Measurements from ENCODE around the gene LHX1. TPM values are rescaled to one million over a fixed set of nuclear protein-coding genes. Genes with fewer than 3 reads are reported as not detected.

The LHX1 gene
- total RNA-seq, 4 donors from 2014 or later, result not detected

DNA sequence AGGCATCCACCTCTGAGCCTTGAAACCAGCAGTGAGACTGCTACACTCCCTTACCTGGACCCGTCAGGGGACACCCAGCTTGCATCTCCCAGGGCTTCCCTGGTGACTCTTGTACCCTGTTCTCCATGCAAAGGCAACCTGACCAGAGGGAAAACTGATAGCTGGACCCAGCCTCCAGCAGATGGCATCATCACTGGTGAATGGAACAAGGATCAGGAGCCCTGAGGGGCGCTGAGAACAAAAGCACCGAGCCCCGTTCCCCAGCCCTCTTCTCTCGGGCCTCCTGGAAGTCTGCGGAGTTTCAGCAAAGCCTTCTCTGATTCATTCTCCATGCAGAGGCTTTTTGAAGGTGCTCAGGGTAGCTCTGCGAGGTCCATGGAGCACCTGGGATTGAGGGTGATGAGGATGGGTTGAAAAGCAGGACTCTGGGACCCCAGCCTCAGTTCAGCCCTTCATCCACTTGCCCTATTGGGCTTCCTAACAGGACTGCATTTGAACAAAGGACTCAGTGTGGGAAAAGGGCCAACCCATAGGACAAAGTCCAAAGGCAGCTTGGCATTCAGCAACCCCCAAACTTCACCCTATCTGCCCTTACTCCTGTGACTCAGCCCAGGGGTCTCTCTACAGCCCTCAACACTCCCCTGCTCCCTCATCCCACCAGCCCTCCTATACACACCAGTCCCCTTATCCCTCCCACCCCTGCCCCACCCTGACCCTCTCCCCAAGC lies 45.0 kb upstream of the LHX1 start:
- intact Hi-C loops (cut with DNase I), result no loop called here

GRCh38 chr17:36894177-36894576 lies 43.1 kb upstream of the LHX1 start:
- H3K27me3 ChIP-seq, result no peaks in the 10 kb centered on the region
- no peaks in the 10 kb centered on the region for H3K36me3 ChIP-seq
- intact Hi-C loops (cut with DNase I), result no loop called here
- DNase-seq, result no peak
- TF ChIP-seq CTCF (IDR thresholded peaks at IDR 0.05) (no peak), POLR2A (IDR thresholded peaks at IDR 0.05) (no peak)
- H3K4me3 ChIP-seq (replicated peaks in 1 of 3), result no peak overlapping the region
- peaks cover 5 to 9% of the 10 kb centered on the region in 2 donors for H3K4me1 ChIP-seq
- no peaks in the 10 kb centered on the region for H3K9me3 ChIP-seq
- WGBS, 2 donors, result 82 to 89% methylated on average over 9 of the region's 9 CpGs
- H3K27ac ChIP-seq, result no peak overlapping the region

More for the DNA sequence above, 45.0 kb upstream of the LHX1 start:
- Histone ChIP-seq H3K4me1 (peaks cover 5 to 9% of the 10 kb centered on the region in 2 donors), H3K36me3 (no peaks in the 10 kb centered on the region), H3K27ac (no peak overlapping the region), H3K4me3 (replicated peaks in 1 of 3) (no peak overlapping the region), H3K9me3 (no peaks in the 10 kb centered on the region), H3K27me3 (no peaks in the 10 kb centered on the region)
- TF ChIP-seq CTCF (IDR thresholded peaks at IDR 0.05), result no peak
- TF ChIP-seq POLR2A (IDR thresholded peaks at IDR 0.05), result no peak
- no peak for DNase-seq
- 91 to 92% methylated on average over 7 of the region's 7 CpGs for WGBS, 2 donors

DNA sequence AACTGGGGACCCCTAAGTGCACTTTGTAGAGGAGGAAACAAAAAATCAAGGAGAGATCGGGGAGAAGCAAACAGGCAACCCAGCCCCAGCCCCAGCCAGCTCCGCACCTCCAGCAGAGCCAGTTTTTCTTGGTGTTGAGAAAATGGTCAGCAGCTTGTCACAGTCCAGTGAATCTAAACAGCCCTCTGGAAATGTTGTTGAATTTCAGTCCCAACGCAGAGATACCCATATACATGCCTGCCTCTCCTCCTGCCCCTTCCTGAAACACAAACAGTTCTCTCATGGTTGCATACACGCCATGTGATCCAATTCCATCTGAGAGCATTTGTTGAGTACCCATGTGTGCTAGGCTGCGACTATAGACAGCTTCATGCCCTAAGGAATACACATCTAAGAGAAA lies 42.4 kb upstream of the LHX1 start:
- TF ChIP-seq POLR2A (IDR thresholded peaks at IDR 0.05) (no peak), CTCF (IDR thresholded peaks at IDR 0.05) (no peak)
- H3K9me3 ChIP-seq, result no peaks in the 10 kb centered on the region
- WGBS, 2 donors, result 31 to 35% methylated on average over 5 of the region's 5 CpGs
- no peak overlapping the region for H3K27ac ChIP-seq
- peak; percentile 7 to 10 for DNase-seq
- no peaks in the 10 kb centered on the region for H3K36me3 ChIP-seq
- no peaks in the 10 kb centered on the region for H3K27me3 ChIP-seq
- intact Hi-C loops (cut with DNase I), result no loop called here
- peaks cover 5 to 9% of the 10 kb centered on the region in 2 donors for H3K4me1 ChIP-seq
- no peak overlapping the region for H3K4me3 ChIP-seq (replicated peaks in 1 of 3)

GRCh38 chr17:36899250-36900159 lies 37.8 kb upstream of the LHX1 start:
- TF ChIP-seq POLR2A (IDR thresholded peaks at IDR 0.05), result no peak
- Histone ChIP-seq H3K27me3 (no peaks in the 10 kb centered on the region), H3K27ac (no peak overlapping the region), H3K4me3 (replicated peaks in 1 of 3) (no peak overlapping the region), H3K36me3 (no peaks in the 10 kb centered on the region), H3K9me3 (no peaks in the 10 kb centered on the region), H3K4me1 (peaks cover 3 to 6% of the 10 kb centered on the region in 2 donors)
- no peak for DNase-seq
- intact Hi-C loops (cut with DNase I), result no loop called here
- WGBS, 2 donors, result 75 to 86% methylated on average over 7 of the region's 7 CpGs

DNA sequence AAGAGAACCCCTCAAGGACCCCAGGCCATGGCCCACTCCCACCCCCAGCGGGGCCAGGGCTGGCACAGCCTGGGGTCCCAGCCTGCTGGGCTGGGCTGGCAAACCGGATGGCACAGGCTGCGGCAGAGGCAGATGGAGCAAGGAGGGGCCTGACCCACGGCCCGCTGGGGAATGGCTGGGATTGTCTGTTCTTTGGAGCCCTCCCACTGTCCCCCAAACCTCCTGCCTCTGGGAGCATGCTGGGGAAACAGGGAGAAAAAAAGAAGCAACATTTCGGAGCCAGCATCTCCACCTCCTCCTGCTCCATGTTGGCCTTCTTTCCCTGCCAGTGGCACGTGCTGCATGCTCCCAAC lies 37.1 kb upstream of the LHX1 start:
- Histone ChIP-seq H3K27ac (no peak overlapping the region), H3K4me1 (peaks cover 0 to under 1% of the 10 kb centered on the region in 2 donors), H3K27me3 (no peaks in the 10 kb centered on the region), H3K4me3 (replicated peaks in 1 of 3) (no peak overlapping the region), H3K36me3 (no peaks in the 10 kb centered on the region), H3K9me3 (no peaks in the 10 kb centered on the region)
- intact Hi-C loops (cut with DNase I), result no loop called here
- TF ChIP-seq POLR2A (IDR thresholded peaks at IDR 0.05), result no peak
- TF ChIP-seq CTCF (IDR thresholded peaks at IDR 0.05), result no peak
- DNase-seq, result no peak
- 72 to 89% methylated on average over 6 to 7 of the region's 7 CpGs for WGBS, 2 donors
